Keratinocyte (primary cell): ENCODE results near the gene PRRT1B. TPM values are rescaled to one million over a fixed set of nuclear protein-coding genes. Genes with fewer than 3 reads are reported as not detected.

ENCODE experiments used
- DNase-seq: peaks from one replicate; pipeline ENCODE4 v3.0.0-alpha.2; 2011; ENCODE audit warnings: low read depth, missing footprints, low spot score
- FAIRE-seq: peaks from 2 replicates; lab custom pipeline; 2011; peaks lifted over from hg19 to GRCh38; lab: Jason Lieb, UNC
- H2AFZ ChIP-seq: 2 replicates; pipeline ENCODE4 v1.6.0; 2012; ENCODE audit warnings: low read length, control low read depth, inconsistent platforms; ENCODE audit not compliant: control insufficient read depth
- H3K27ac ChIP-seq: 2 replicates; pipeline ENCODE4 v1.5.1; 2011; ENCODE audit warnings: low read length; ENCODE audit not compliant: control insufficient read depth, insufficient read depth
- H3K27me3 ChIP-seq: 3 replicates; pipeline ENCODE4 v1.6.0; 2011; ENCODE audit warnings: low read length; ENCODE audit not compliant: control insufficient read depth, insufficient read depth; ENCODE audit errors: extremely low read depth
- H3K36me3 ChIP-seq, 2 experiments: 2 replicates in 1 of 2; 3 replicates in 1 of 2; pipeline ENCODE4 v1.5.1; 2011; ENCODE audit warnings: low read length in 2 of 2, mild to moderate bottlenecking in 1 of 2; ENCODE audit not compliant: control insufficient read depth in 2 of 2, insufficient read depth in 2 of 2; ENCODE audit errors: extremely low read depth in 1 of 2
- H3K4me1 ChIP-seq: 3 replicates; pipeline ENCODE4 v1.5.1; 2011; ENCODE audit warnings: low read length; ENCODE audit not compliant: control insufficient read depth, insufficient read depth; ENCODE audit errors: extremely low read depth
- H3K4me2 ChIP-seq: 3 replicates; pipeline ENCODE4 v1.6.0; 2011; ENCODE audit warnings: low read depth, low read length; ENCODE audit not compliant: control insufficient read depth, insufficient read depth; ENCODE audit errors: extremely low read depth
- H3K4me3 ChIP-seq, 3 experiments: fragments of 200-600 bp in 1 of 3; sonication (generic) in 1 of 3; 2 replicates in 2 of 3; 3 replicates in 1 of 3; pipeline ENCODE4 v1.5.1; 2011 to 2016; ENCODE audit warnings: low read length in 3 of 3, mild to moderate bottlenecking in 3 of 3, control low read depth in 2 of 3, inconsistent platforms in 1 of 3, low read depth in 1 of 3, mixed read lengths in 1 of 3, mixed run types in 1 of 3, moderate library complexity in 1 of 3; ENCODE audit not compliant: control insufficient read depth in 2 of 3, insufficient read depth in 2 of 3; ENCODE audit errors: extremely low read depth in 1 of 3
- H3K79me2 ChIP-seq: 2 replicates; pipeline ENCODE4 v1.6.0; 2012; ENCODE audit warnings: low read length; ENCODE audit not compliant: control insufficient read depth, insufficient read depth
- H3K9ac ChIP-seq: 3 replicates; pipeline ENCODE4 v1.6.0; 2011; ENCODE audit warnings: low read length; ENCODE audit not compliant: control insufficient read depth, insufficient read depth; ENCODE audit errors: extremely low read depth
- H3K9me1 ChIP-seq: 3 replicates; pipeline ENCODE4 v1.6.0; 2011; ENCODE audit warnings: low read length; ENCODE audit not compliant: control insufficient read depth, insufficient read depth; ENCODE audit errors: extremely low read depth
- H3K9me3 ChIP-seq: 2 replicates; pipeline ENCODE4 v1.5.1; 2012; ENCODE audit warnings: low read depth, low read length; ENCODE audit not compliant: control insufficient read depth
- H4K20me1 ChIP-seq: 3 replicates; pipeline ENCODE4 v1.6.0; 2011; ENCODE audit warnings: low read length; ENCODE audit not compliant: control insufficient read depth, insufficient read depth; ENCODE audit errors: extremely low read depth
- CTCF ChIP-seq, 3 experiments: IDR thresholded peaks in 1 of 3; conservative IDR thresholded peaks in 1 of 3; optimal IDR thresholded peaks in 1 of 3; 2 replicates in 2 of 3; 3 replicates in 1 of 3; pipeline versions ENCODE3 to v1.5.1; 2011; ENCODE audit warnings: low read length in 3 of 3, mild to moderate bottlenecking in 3 of 3, moderate library complexity in 2 of 3, control low read depth in 1 of 3, inconsistent platforms in 1 of 3; ENCODE audit not compliant: insufficient read depth in 2 of 3; ENCODE audit errors: extremely low read depth in 1 of 3
- EZH2 ChIP-seq: IDR thresholded peaks from one replicate; pipeline ENCODE4 v1.6.1; 2012; ENCODE audit warnings: inconsistent platforms, mild to moderate bottlenecking, low read length, moderate library complexity
- dilution Hi-C: fragments of 300-500 bp; cut with MboI; formaldehyde crosslinking; loops from one replicate; pipeline ENCODE4 v1.7.0; 2020; ENCODE audit warnings: low sequenced_read_pairs; ENCODE audit not compliant: extremely low pct_ligation_motif_present
- polyA plus RNA-seq, 5 experiments: library from polyadenylated mRNA; depleted of rRNA in 3 of 5; stranded (reverse) in 3 of 5; stranded (forward) in 1 of 5; unstranded in 1 of 5; fragments of >200 nt; gene quantifications; 1 replicate in 1 of 5; 2 replicates in 3 of 5; 3 replicates in 1 of 5; pipeline versions ENCODE4 v1.2.1 to v1.2.3, GENCODE V29; 2011 to 2012; ENCODE audit warnings: missing spikeins in 2 of 5, low read depth in 1 of 5, low replicate concordance in 1 of 5

PRRT1B gene
- polyA plus RNA-seq, 1 donor (not counting 4 experiments of a cell fraction or from before 2014, with no cell fraction given), result not detected

- Histone ChIP-seq H3K79me2 (no peaks in the 10 kb centered on the region), H3K9me3 (no peaks in the 10 kb centered on the region), H3K4me3 (no peak overlapping the region), H2AFZ (no peak overlapping the region), H3K27me3 (no peaks in the 10 kb centered on the region), H3K9me1 (no peaks in the 10 kb centered on the region), H3K4me2 (no peak overlapping the region), H3K4me1 (no peaks in the 10 kb centered on the region), H3K27ac (no peak overlapping the region), H4K20me1 (no peaks in the 10 kb centered on the region), H3K36me3 (peaks cover 25 to 63% of the 10 kb centered on the region in 2 experiments), H3K9ac (no peak overlapping the region)
- no peak for DNase-seq
- dilution Hi-C loops, result no loop called here
- no peak for TF ChIP-seq EZH2
- TF ChIP-seq CTCF (optimal IDR thresholded peaks at IDR 0.05 in 1 of 3, IDR thresholded peaks at IDR 0.05 in 1 of 3, conservative IDR thresholded peaks at IDR 0.05 in 1 of 3; ENCODE audit: extremely low read depth in 1 of 3, insufficient read depth in 2 of 3, low read length in 3 of 3), result no peak
- FAIRE-seq, result no peak
Measured at GRCh38 chr9:131517761-131518190, 27.5 kb upstream of the PRRT1B start.

DNA sequence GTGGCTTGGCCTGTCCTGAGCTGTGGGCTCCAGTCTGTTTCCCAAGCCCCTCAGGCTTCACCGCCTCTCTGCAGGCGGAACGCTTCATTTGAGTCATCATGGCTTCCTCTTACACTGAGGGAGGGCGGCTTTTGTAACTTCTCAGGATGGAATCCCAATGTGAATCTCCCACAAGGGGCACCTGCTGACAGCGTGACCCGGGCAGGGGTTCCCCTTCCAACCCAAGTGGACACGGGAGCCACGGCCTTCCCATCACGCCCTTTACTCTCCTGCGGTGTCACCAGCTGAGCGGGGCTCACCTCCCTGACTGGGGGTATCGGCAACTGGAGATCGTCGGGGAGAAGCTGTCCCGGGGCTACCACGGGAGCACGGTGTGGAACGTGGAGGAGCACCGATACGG is 26.8 kb upstream of the PRRT1B start:
- no peaks in the 10 kb centered on the region for H3K79me2 ChIP-seq
- no peaks in the 10 kb centered on the region for H3K4me1 ChIP-seq
- dilution Hi-C loops, result no loop called here
- no peak overlapping the region for H3K9ac ChIP-seq
- TF ChIP-seq EZH2, result no peak
- TF ChIP-seq CTCF (optimal IDR thresholded peaks at IDR 0.05 in 1 of 3, IDR thresholded peaks at IDR 0.05 in 1 of 3, conservative IDR thresholded peaks at IDR 0.05 in 1 of 3; ENCODE audit: extremely low read depth in 1 of 3, insufficient read depth in 2 of 3, low read length in 3 of 3), result no peak
- H3K4me2 ChIP-seq, result no peak overlapping the region
- no peak overlapping the region for H2AFZ ChIP-seq
- H3K4me3 ChIP-seq, result no peak overlapping the region
- no peak for FAIRE-seq
- no peak for DNase-seq
- no peaks in the 10 kb centered on the region for H3K9me1 ChIP-seq
- H3K27ac ChIP-seq, result no peak overlapping the region
- H4K20me1 ChIP-seq, result no peaks in the 10 kb centered on the region
- no peaks in the 10 kb centered on the region for H3K27me3 ChIP-seq
- H3K9me3 ChIP-seq, result no peaks in the 10 kb centered on the region
- peaks cover 31 to 65% of the 10 kb centered on the region in 2 experiments for H3K36me3 ChIP-seq
